HepG2 (cell line): ENCODE data around the gene GPATCH8. TPM values are rescaled to one million over a fixed set of nuclear protein-coding genes. Genes with fewer than 3 reads are reported as not detected.

Source experiments
- CHCHD3 ChIP-seq: sonication (generic); formaldehyde crosslinking; IDR thresholded peaks from 2 replicates; pipeline ENCODE4 v1.8.0; 2022; ENCODE audit warnings: mild to moderate bottlenecking, missing genetic modification reagents, moderate library complexity
- CHD4 ChIP-seq: fragments of 200-600 bp; sonication (generic); IDR thresholded peaks from 2 replicates; pipeline ENCODE4 v1.7.0; 2017; ENCODE audit warnings: mild to moderate bottlenecking, low read length, borderline replicate concordance
- FOXJ3 ChIP-seq: sonication (generic); formaldehyde crosslinking; IDR thresholded peaks from 2 replicates; pipeline ENCODE4 v1.4.0; 2020; ENCODE audit warnings: missing genetic modification reagents, mild to moderate bottlenecking, borderline replicate concordance
- FOXP1 ChIP-seq, 2 experiments: fragments of 450-650 bp in 1 of 2; IDR thresholded peaks; 2 replicates each; pipeline ENCODE4 v1.6.1; 2017 to 2018; ENCODE audit warnings: antibody characterized with exemption in 1 of 2
- HMG20B ChIP-seq: conservative IDR thresholded peaks from 2 replicates; pipeline ENCODE4 v1.6.1; 2016; ENCODE audit warnings: missing genetic modification reagents, missing compliant biosample characterization
- KAT2B ChIP-seq: fragments of 150-350 bp; IDR thresholded peaks from 2 replicates; pipeline ENCODE4 v1.6.1; 2014; ENCODE audit warnings: low read depth, low read length, borderline replicate concordance
- KAT7 ChIP-seq: IDR thresholded peaks from 2 replicates; pipeline ENCODE4 v1.6.1; 2018; ENCODE audit warnings: borderline replicate concordance, missing compliant biosample characterization
- MYNN ChIP-seq: sonication (generic); formaldehyde crosslinking; IDR thresholded peaks from 2 replicates; pipeline ENCODE4 v1.4.0; 2020; ENCODE audit warnings: mild to moderate bottlenecking, low read depth, missing genetic modification reagents
- NFYC ChIP-seq: IDR thresholded peaks from 2 replicates; pipeline ENCODE4 v1.6.1; 2016; ENCODE audit warnings: missing genetic modification reagents, missing compliant biosample characterization
- NR2F1 ChIP-seq, 2 experiments: fragments of 450-650 bp in 1 of 2; formaldehyde crosslinking in 1 of 2; IDR thresholded peaks; 2 replicates each; pipeline versions ENCODE4 v1.5.0 to v1.6.1; 2016 to 2020; ENCODE audit warnings: mild to moderate bottlenecking in 1 of 2, missing compliant biosample characterization in 1 of 2, missing genetic modification reagents in 1 of 2, moderate library complexity in 1 of 2
- PAWR ChIP-seq: sonication (generic); formaldehyde crosslinking; IDR thresholded peaks from 2 replicates; pipeline ENCODE4 v1.4.0; 2020; ENCODE audit warnings: missing genetic modification reagents, mild to moderate bottlenecking, borderline replicate concordance
- SIX1 ChIP-seq: sonication (generic); formaldehyde crosslinking; IDR thresholded peaks from 2 replicates; pipeline ENCODE4 v1.4.0; 2020; ENCODE audit warnings: missing genetic modification reagents, borderline replicate concordance
- SMARCC2 ChIP-seq: fragments of 450-650 bp; IDR thresholded peaks from 2 replicates; pipeline ENCODE4 v1.6.1; 2017; ENCODE audit warnings: antibody characterized with exemption, mild to moderate bottlenecking
- SSRP1 ChIP-seq: IDR thresholded peaks from 2 replicates; pipeline ENCODE4 v1.6.1; 2016; ENCODE audit warnings: control low read depth
- TFDP1 ChIP-seq: IDR thresholded peaks from 2 replicates; pipeline ENCODE4 v1.6.1; 2016; ENCODE audit warnings: missing compliant biosample characterization, missing genetic modification reagents, borderline replicate concordance
- XRCC5 ChIP-seq: fragments of 200-400 bp; formaldehyde crosslinking; optimal IDR thresholded peaks from 2 replicates; pipeline ENCODE3; 2017; ENCODE audit warnings: mild to moderate bottlenecking, low read length
- ZBTB33 ChIP-seq: sonication (generic); formaldehyde crosslinking; IDR thresholded peaks from 2 replicates; pipeline ENCODE4 v1.4.0; 2020; ENCODE audit warnings: missing genetic modification reagents
- ZC3H13 ChIP-seq: sonication (generic); formaldehyde crosslinking; IDR thresholded peaks from 2 replicates; pipeline ENCODE4 v1.8.1; 2023; ENCODE audit warnings: mild to moderate bottlenecking, missing genetic modification reagents, moderate library complexity
- ZNF205 ChIP-seq: IDR thresholded peaks from 2 replicates; pipeline ENCODE4 v1.6.1; 2018; ENCODE audit warnings: missing biosample characterization, missing genetic modification reagents
- ZNF264 ChIP-seq: sonication (generic); formaldehyde crosslinking; IDR thresholded peaks from 2 replicates; pipeline ENCODE4 v1.4.0; 2020; ENCODE audit warnings: missing genetic modification reagents
- ZNF280D ChIP-seq: sonication (generic); formaldehyde crosslinking; IDR thresholded peaks from 2 replicates; pipeline ENCODE4 v1.5.1; 2020; ENCODE audit warnings: mild to moderate bottlenecking, missing genetic modification reagents
- ZNF337 ChIP-seq: sonication (generic); formaldehyde crosslinking; IDR thresholded peaks from 2 replicates; pipeline ENCODE4 v1.5.1; 2020; ENCODE audit warnings: missing genetic modification reagents, low read depth, mild to moderate bottlenecking, borderline replicate concordance
- ZNF382 ChIP-seq: sonication (generic); formaldehyde crosslinking; IDR thresholded peaks from 2 replicates; pipeline ENCODE4 v1.5.0; 2020; ENCODE audit warnings: missing genetic modification reagents, mild to moderate bottlenecking, borderline replicate concordance
- ZNF576 ChIP-seq: sonication (generic); formaldehyde crosslinking; IDR thresholded peaks from 2 replicates; pipeline ENCODE4 v1.4.0; 2020; ENCODE audit warnings: mild to moderate bottlenecking, missing genetic modification reagents
- ZNF776 ChIP-seq: sonication (generic); formaldehyde crosslinking; IDR thresholded peaks from 2 replicates; pipeline ENCODE4 v1.4.0; 2020; ENCODE audit warnings: mild to moderate bottlenecking, missing genetic modification reagents
- polyA plus RNA-seq, 8 experiments: library from polyadenylated mRNA; depleted of rRNA in 3 of 8; stranded (reverse) in 7 of 8; unstranded in 1 of 8; fragments of >200 nt; fragmentation: Illumina TruSeq in 4 of 8; extraction: Trizol in 4 of 8; gene quantifications; 2 replicates each; pipeline versions ENCODE4 v1.2.1 to v1.2.3, GENCODE V29; 2011 to 2016; ENCODE audit warnings: low read depth in 4 of 8, missing spikeins in 1 of 8, mixed read lengths in 1 of 8; ENCODE audit not compliant: insufficient read depth in 1 of 8
- total RNA-seq, 5 experiments: library from RNA; depleted of rRNA; stranded (reverse); fragments of >200 nt; fragmentation: Illumina TruSeq; extraction: Trizol; gene quantifications; 2 replicates each; pipeline ENCODE4 v1.2.3, GENCODE V29; 2016; ENCODE audit warnings: low read depth in 1 of 5

GPATCH8 gene
- total and polyA plus RNA-seq, 2 of the 13 experiments (the other 11 are each of a cell fraction or from before 2014, with no cell fraction given), result 20.7 to 21.5 TPM

GRCh38 chr17:44533533-44534246, 30.5 kb upstream of the GPATCH8 start (continued):
- TF ChIP-seq NR2F1 (CRISPR knock-in tag; IDR thresholded peaks at IDR 0.05) (no peak), ZNF280D (CRISPR knock-in tag) (peak; percentile 41; the same call in 1 of the 2 replicates), SSRP1 (CRISPR knock-in tag) (0 out of 2 replicates have a peak, but pooled peaks have one; percentile 71), NFYC (CRISPR knock-in tag) (no peak), ZNF337 (no peak), FOXP1 (IDR thresholded peaks at IDR 0.05) (no peak), FOXP1 (CRISPR knock-in tag; IDR thresholded peaks at IDR 0.05) (no peak), SMARCC2 (no peak), KAT7 (CRISPR knock-in tag) (no peak), ZC3H13 (no peak), ZNF382 (no peak), TFDP1 (CRISPR knock-in tag) (peak; percentile 77), XRCC5 (peak; percentile 90), ZNF264 (CRISPR knock-in tag) (no peak), FOXJ3 (CRISPR knock-in tag) (no peak), CHCHD3 (CRISPR knock-in tag) (no peak), HMG20B (CRISPR knock-in tag) (no peak), PAWR (CRISPR knock-in tag) (no peak), ZNF205 (CRISPR knock-in tag) (peak; percentile 70), KAT2B (no peak), CHD4 (no peak), SIX1 (CRISPR knock-in tag) (no peak), ZBTB33 (CRISPR knock-in tag) (0 out of 2 replicates have a peak, but pooled peaks have one; percentile 39), ZNF776 (CRISPR knock-in tag) (no peak), ZNF576 (CRISPR knock-in tag) (no peak), MYNN (CRISPR knock-in tag) (no peak)
